ENCODE measurements around the gene ANKRD34A.
"Not testable (repeated sequence)": the region's sequence is repeated elsewhere in the genome, so short reads cannot be mapped to it uniquely, and the experiment has no call there.

ANKRD34A gene

DNA sequence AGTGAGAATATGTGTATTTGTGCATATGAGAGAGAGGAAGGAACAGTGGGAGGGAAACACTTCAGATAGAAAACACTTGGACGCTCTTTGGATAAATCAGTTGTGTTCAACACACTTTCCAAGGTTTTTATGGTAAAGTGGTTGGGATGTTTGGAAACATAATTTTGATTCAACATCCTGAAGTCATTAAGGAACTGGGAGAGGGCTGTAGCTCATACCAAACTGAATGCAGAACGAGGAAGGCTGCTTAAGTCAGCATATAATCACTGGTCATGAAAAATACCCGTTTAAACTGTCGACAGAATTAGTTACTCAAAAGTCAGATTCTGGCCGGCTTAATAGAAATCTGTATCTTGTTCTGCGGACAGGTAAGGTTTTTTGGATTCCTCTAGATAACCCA lies 21.5 kb downstream of the ANKRD34A start:
- DNase-seq = no peak

DNA sequence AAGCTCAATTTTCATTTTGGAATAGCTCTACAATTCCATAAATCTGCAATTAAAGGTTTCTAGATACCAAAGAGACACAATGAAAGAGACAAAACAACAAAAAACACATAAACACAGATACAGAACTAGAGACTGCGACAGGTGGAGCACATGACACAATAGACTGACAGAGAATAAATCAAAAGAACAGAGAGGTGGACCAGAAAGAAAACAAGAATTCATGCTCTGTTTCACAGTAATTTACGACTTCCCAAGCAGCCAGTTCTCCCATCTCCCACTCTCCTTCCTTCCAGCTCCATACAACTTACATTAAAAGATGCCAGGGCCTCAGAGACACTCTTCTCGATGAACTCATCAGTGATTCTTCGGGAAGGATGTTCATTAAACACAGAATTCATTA lies 22.0 kb downstream of the ANKRD34A start:
- no peak for DNase-seq

DNA sequence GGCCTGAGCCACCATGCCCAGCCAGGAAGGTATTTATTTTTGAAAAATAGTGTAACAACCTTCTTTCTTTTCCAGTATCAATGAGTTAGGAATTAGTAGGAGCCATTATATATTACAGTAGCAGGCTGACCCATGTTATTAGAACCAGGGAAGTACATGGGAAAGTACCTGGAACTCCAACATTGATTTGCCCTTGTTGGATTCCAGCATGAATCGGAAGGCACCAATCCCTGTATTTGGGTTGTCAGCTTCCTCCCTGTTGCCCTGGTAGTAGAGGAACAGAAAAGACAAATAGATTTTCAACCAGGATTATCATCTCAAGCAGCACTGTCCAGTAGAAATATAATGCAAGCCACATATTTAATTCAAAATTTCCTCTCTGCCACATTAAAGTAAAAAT lies 26.9 kb downstream of the ANKRD34A start:
- no peak for DNase-seq

DNA sequence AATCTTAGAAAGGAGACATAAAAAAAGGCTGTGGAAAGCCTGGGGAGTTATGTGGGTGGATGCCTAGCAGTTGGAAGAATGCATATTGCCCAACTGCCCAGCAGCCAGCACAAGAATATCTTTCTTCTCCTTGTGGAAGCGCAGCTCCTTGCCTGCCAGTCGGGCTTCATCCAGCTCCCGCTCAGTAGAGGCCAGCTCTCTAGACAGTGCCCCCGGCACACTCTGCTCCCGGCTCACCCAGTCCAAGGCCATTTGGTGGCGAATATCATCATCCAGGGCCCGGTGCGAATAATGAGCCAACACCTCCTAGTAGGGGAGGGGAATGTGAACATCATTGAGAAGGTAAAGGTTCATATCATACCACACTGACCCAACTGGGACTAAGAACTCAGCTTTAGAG lies 28.1 kb downstream of the ANKRD34A start:
- DNase-seq = no peak

DNA sequence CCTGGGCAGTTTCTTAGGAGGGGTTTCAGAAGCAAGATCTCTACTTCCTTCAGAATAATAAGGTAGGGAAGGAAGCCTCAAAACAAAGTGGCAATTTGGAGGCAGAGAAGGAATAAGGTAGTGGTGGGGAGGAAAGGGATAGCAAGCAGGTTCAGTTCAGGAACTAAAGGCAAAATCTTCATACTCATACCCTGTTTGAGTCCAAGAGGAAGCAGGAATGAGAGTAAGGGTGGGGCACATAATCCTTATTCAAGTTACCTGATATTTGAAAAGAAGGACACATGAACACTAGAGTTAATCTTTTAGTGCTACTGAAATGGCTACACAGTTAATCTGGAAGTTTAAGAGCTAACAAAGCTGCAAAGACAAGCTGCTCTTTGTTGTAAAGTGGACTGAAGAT lies 28.7 kb downstream of the ANKRD34A start:
- DNase-seq = no peak

DNA sequence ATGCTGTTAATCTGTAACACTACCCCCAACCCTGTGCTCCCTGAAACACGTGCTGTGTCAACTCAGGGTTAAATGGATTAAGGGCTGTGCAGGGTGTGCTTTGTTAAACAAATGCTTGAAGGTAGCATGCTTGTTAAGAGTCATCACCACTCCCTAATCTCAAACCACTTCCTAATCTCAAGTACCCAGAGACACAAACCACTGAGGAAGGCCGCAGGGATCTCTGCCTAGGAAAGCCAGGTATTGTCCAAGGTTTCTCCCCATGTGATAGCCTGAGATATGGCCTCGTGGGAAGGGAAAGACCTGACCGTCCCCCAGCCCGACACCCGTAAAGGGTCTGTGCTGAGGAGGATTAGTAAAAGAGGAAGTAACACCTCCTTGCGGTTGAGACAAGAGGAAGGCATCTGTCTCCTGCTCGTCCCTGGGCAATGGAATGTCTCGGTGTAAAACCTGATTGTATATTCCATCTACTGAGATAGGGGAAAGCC lies 31.8 kb downstream of the ANKRD34A start:
- DNase-seq = peak; percentile 73

DNA sequence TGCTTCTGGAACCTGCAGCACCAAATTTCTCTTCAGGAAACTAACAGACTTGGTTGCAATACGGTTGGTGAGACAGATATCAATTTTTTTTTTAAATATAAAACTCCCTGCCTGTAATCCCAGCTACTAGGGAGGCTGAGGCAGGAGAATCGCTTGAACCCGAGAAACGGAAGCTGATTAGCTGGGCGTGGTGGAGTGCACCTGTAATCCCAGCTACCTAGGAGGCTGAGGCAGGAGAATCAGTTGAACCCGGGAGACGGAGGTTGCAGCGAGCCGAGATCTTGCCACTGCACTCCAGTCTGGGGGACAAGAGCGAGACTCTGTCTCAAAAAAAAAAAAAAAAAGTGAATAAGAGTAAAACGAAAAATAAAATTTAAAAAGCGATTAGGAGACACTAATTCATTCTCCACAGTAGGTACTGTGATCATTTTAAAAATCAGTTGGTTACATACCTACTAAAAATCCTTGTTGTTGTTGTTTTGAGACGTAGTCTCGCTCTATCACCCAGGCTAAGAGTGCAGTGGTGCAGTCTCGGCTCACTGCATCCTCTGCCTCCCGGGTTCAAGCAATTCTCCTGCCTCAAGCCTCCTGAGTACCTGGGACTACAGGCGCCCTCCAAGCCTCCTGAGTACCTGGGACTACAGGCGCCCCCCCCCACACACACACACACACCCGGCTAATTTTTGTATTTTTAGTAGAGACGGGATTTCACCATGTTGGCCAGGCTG lies 36.3 kb downstream of the ANKRD34A start:
- no peak for DNase-seq

DNA sequence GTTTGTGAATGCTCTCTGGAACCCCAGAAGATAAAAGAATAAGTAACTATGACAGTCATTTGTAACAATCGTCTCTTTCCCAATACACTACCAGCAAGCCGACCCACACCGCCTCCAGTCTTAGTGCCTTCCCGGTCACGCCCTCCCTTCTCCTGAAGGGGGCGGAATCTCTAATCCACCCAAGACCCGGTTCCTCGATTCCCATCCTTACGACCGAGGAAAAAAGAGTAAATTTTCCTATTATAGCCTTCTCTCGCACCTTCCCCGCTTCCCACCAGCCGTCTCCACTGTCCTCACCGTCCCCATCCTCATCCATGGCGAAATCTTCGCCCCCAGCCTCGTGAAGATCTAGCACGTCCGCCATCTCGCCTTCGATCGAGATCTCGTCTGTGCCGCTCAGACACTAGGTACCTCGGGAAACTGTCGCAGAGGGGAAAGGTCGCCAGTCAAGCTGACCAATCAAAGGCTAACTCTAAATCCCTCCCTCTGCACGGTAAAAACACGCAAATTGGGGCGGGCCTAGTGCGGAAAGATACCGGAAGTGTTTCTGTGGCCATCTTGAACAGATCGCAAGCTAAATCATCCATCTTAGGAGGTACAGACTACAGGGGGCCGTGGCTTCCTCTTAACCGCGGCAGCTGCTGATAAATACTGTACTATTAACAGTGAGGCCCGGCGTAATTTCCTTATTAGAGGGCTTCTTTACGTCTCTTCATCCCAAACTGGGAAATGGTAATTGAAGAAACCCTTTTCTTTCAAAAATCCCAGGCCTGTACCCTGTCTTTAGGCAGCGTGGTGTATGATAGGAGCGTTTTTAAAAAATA lies 37.1 kb downstream of the ANKRD34A start, which contains the start of gene RBM8A:
Gene RBM8A, minus strand, starts transcription at position 422 of the 824 bp plus-strand sequence. Its CDS starts 58 bp downstream, at position 364.
- peak; percentile 99 for DNase-seq

DNA sequence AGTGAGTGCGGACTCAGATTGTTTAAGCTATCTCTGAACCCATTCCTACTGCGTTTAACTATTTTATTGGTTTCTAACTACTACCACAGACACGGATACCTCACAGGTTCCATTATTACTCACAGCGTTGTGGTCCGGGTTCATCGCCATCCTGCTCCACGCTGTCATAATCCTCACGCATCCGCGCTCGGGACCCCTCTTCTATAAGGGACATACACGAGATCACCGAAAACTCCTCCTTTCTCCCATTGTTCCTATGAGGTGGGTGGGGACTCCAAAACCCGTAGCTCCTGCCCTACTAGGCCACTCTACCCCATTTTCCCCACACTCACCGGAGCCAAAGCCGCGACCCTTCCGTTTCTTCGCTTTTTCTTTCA lies 37.7 kb downstream of the ANKRD34A start:
- no peak for DNase-seq

DNA sequence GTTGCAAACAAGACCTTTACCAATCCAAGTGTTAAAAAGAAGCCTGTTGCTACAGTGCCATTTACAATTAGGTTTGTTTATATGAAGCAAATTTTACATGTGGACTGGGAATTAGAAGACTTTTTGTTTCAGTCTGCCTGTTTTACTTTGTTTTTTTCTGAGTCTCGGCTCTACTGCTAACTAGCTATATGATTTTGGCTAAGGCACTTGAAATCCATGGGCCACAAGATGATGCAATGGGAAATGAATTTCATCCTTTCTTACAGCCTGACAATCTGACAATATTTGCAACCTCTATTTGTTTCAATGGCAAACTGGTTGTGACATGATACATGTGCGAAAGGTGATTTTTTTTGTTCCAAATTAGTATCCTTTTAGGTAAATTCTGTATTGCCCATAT lies 42.1 kb downstream of the ANKRD34A start:
- DNase-seq = no peak

DNA sequence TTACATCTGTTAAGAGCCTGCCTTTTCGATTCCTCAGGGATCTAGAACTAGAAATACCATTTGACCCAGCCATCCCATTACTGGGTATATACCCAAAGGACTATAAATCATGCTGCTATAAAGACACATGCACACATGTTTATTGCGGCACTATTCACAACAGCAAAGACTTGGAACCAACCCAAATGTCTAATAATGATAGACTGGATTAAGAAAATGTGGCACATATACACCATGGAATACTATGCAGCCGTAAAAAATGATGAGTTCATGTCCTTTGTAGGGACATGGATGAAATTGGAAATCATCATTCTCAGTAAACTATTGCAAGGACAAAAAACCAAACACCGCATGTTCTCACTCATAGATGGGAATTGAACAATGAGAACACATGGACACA lies 44.1 kb downstream of the ANKRD34A start:
- DNase-seq = not testable (repeated sequence)

DNA sequence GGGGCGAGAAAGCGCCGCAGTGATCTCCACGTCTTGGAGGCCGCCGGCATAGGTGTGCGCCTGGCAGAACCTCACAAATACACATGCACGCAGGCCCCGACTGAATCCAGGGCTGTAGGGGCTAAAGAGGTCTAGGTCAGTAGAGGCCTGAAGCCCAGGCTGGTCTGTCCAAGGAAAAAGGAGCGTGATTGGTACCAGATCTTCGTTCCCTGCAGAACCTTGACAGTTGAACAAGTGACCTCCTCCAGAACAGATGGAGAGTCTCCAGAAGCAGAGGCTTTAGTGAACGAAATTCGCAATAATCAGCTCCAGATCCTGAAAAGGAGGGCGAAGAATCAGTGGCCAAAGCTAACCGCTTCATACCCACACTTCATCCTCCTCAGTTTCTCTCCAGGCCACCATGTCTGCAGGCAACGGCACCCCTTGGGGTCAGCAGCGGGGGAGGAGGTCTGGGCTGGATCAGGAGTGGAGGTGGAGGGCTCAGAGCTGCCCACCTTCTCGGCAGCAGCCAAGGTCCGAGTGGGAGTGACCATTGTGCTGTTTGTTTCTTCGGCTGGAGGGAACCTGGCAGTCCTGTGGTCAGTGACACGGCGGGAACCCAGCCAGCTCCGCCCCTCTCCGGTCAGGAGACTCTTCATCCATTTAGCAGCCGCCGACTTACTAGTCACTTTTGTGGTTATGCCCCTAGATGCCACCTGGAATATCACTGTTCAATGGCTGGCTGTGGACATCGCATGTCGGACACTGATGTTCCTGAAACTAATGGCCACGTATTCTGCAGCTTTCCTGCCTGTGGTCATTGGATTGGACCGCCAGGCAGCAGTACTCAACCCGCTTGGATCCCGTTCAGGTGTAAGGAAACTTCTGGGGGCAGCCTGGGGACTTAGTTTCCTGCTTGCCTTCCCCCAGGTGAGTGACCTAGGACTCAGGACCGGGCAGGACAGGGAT lies 45.1 kb downstream of the ANKRD34A start:
- DNase-seq = peak; percentile 83

DNA sequence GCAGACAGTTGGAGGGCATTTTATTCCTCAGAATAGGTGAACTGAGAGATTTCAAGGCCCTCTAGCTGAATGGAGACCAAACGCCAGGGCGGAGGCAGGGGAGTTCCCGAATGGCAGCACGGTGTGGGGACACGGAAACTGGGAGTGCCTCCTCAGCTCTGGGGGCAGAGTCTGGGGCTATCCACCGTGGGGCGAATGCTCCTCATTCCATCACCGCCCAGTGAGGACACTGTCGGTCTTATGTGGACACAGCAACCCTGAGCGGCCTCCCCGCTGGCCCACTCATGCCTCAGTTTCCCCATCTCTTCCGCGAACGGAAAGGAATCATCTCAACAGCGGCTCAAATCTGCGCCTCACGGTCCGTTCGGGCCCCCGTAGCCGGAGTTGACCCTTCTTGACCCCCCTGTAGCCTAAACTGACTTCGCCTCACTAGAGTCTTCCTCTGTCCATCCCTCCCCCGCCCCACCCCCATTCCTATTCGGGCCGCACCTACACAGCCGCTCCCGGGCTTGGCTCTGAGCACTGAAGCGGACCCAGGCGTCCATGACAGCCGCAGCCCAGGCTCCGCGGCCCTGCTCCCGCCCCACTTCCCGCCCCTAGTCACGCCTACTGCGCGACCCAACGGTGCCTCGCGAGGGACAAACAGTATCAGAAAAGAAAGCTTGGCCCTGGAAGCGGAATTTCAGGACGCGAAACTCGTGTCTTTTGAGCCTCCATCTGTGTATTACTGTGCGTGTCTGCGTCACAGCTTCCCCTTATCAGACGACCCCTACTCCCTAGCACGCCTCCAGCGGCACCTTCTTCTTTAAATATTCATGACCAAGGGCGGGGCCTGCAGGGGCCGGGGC lies 46.0 kb downstream of the ANKRD34A start, which contains the start of gene PEX11B:
Gene PEX11B, minus strand, starts transcription at position 574 of the 848 bp plus-strand sequence. Its CDS starts 29 bp downstream, at position 545.
- DNase-seq = peak; percentile 94

DNA sequence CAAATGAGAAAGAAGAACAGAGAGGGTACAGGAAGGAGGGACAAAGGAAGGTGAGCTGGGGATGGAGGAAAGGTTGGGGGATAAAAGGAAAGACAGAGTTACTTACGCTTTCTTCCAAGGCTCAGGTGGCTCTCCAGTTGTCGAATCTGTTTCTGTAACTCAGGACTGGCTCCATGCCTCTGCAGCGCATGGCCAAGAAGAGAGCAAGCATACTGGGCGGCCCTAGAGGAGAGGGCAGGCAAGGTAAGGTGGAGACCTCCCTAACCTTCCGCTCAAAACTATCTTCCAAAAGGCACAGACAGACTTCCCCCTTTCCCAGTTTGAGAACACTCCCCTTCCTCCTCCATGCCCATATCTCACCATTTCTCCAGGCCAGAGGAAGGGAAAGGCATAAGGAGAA lies 46.8 kb downstream of the ANKRD34A start:
- no peak for DNase-seq

DNA sequence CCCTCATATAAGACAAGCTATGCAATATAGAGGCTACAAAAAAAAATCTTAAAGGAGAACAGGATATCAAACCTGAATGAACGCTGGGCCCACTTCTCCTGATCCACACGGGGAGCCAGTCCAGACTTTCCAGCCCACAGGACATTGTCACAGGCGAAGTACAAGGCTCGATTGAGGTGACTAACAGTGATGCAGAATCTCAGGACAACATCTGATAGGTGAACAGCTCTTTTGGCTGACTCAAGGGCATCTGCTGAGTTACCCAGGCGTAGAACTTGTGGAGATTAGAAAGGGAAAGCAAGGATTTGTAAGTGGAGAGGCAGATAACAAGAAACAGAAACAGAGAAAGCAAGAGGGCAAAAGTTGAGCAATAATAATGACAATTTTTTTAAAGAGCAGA lies 47.6 kb downstream of the ANKRD34A start:
- DNase-seq = no peak

DNA sequence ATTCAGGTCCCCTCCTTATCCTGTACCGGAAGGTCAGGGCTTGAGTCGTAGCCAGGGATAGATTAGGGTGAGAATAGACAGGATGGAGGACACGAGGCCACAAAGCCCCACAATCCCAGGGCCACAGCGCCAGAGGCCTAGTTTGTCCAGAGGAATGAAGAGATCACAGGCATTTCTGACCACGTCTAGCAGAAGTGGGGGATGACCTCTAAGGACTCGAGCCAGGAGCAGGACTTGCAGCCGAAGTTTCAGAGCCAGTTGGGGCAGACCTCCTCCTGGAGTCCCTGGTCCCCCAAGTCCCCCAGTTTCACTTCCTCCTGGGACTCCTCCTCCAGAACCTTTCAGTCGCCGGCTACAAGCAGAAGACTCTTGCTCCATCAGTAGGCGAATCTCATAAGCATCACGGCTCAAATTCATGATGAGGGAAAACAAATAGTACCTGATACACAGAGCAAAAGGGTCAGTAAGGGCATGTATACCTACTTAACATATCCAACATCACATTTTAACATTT lies 52.2 kb downstream of the ANKRD34A start:
- DNase-seq = no peak
